Ascending aorta (tissue), 2 donors: Measurements from ENCODE around the gene BMPR1A. TPM values are rescaled to one million over a fixed set of nuclear protein-coding genes. Genes with fewer than 3 reads are reported as not detected.

Experiments
- DNase-seq, 2 donors: peaks; one replicate each; pipeline ENCODE4 v3.0.0-alpha.2; 2019; ENCODE audit warnings: low spot score in 2 of 2
- H3K27ac ChIP-seq, 2 donors: fragments of 200-600 bp; sonication (generic); one replicate each; pipeline ENCODE4 v1.5.1; 2016 to 2017; ENCODE audit warnings: mild to moderate bottlenecking in 1 of 2
- H3K27me3 ChIP-seq: fragments of 200-600 bp; sonication (generic); one replicate; pipeline ENCODE4 v1.5.1; 2017
- H3K36me3 ChIP-seq, 2 donors: fragments of 200-600 bp; sonication (generic); one replicate each; pipeline ENCODE4 v1.5.1; 2016
- H3K4me1 ChIP-seq, 2 donors: fragments of 200-600 bp; sonication (generic); one replicate each; pipeline ENCODE4 v1.5.1; 2016 to 2017; ENCODE audit warnings: mild to moderate bottlenecking in 1 of 2
- H3K4me3 ChIP-seq, 2 donors: fragments of 200-600 bp; sonication (generic); one replicate each; pipeline ENCODE4 v1.5.1; 2016 to 2017; ENCODE audit warnings: mild to moderate bottlenecking in 1 of 2
- H3K9me3 ChIP-seq, 2 donors: fragments of 200-600 bp; sonication (generic); one replicate each; pipeline ENCODE4 v1.5.1; 2016
- CTCF ChIP-seq, 3 experiments: fragments of 200-600 bp in 2 of 3; fragments of 450-650 bp in 1 of 3; sonication (generic) in 2 of 3; IDR thresholded peaks; one replicate each; pipeline ENCODE4 v1.5.1; 2016 to 2019; ENCODE audit warnings: antibody characterized with exemption in 3 of 3, mild to moderate bottlenecking in 1 of 3, moderate library complexity in 1 of 3
- intact Hi-C: fragments of 100-400 bp; cut with DNase I; formaldehyde crosslinking; loops from one replicate; pipeline ENCODE4 v1.15.1; 2023
- total RNA-seq: library from RNA; depleted of rRNA; stranded (reverse); fragments of >200 nt; gene quantifications from one replicate; pipeline ENCODE4 v1.1.0, GENCODE V29; 2016

The BMPR1A gene
- total RNA-seq, 1 donor from 2014 or later, result 12.9 TPM

GRCh38 chr10:86956195-86956847 lies 199.9 kb downstream of the BMPR1A start:
- peak overlapping the region in 1 of 2 donors; percentile 40 for H3K4me3 ChIP-seq
- DNase-seq, result peak in 1 of 2 donors; percentile 1
- peaks cover 58 to 74% of the 10 kb centered on the region in 2 donors for H3K4me1 ChIP-seq

DNA sequence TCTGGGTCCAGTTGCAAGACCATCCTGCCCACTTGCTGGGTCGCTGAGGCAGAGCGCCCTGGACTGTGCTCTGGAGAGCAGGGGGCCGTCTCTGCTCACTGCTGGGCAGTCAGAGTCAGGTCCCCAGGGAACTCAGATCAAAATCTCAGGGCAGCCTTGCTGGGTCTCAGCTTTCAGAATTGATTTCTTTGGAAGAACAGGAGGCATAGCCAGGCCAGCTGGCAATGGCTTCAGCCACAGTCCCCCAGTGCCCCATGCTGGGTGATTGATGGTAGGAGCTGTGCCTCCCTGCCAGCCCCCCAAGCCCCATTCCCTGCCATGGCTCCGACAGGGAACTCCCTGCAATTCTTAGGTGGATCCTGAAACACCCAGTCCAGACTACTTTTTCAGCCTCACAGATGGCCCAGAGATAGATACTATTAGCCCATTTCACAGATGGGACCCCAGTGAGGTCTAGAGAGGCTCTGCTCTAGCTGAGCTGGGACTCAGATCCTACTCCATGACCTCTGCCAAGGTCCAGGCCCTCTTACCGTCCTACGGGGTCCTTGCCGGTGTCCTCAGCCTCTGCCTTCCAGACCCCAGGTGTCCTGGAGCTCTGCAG lies 200.5 kb downstream of the BMPR1A start:
- H3K4me1 ChIP-seq, result peaks cover 58 to 70% of the 10 kb centered on the region in 2 donors
- intact Hi-C loops, result loop anchor here (5.0 to 10.0 kb wide), 2 partner anchors 245 to 432 kb away; partner anchors contain the start of gene WAPL

More at GRCh38 chr10:86956195-86956847, 199.9 kb downstream of the BMPR1A start:
- no peaks in the 10 kb centered on the region for H3K36me3 ChIP-seq
- no peaks in the 10 kb centered on the region for H3K27me3 ChIP-seq
- intact Hi-C loops, result loop anchor here (5.0 to 10.0 kb wide), 2 partner anchors 244 to 432 kb away; partner anchors contain the start of gene WAPL
- TF ChIP-seq CTCF (IDR thresholded peaks at IDR 0.05), result no peak
- H3K9me3 ChIP-seq, result no peaks in the 10 kb centered on the region
- peak overlapping the region; percentile 95 to 98 for H3K27ac ChIP-seq

GRCh38 chr10:86957471-86958115 lies 201.2 kb downstream of the BMPR1A start, which contains the start of gene MMRN2:
TSS of gene MMRN2 (minus strand) at chr10:86957615. CDS start at chr10:86957541, 74 bp downstream.
- H3K4me1 ChIP-seq, result peaks cover 58 to 67% of the 10 kb centered on the region in 2 donors
- H3K36me3 ChIP-seq, result no peaks in the 10 kb centered on the region
- H3K27ac ChIP-seq, result peak within 1 kb of the TSS; percentile 95 to 98
- H3K27me3 ChIP-seq, result no peaks in the 10 kb centered on the region
- intact Hi-C loops, result loop anchor here (5.0 to 10.0 kb wide), 2 partner anchors 245 to 433 kb away; partner anchors contain the start of gene WAPL
- peak within 1 kb of the TSS; percentile 20 to 42 for H3K4me3 ChIP-seq
- TF ChIP-seq CTCF (IDR thresholded peaks at IDR 0.05), result no peak
- H3K9me3 ChIP-seq, result no peaks in the 10 kb centered on the region
- DNase-seq, result peak in 1 of 2 donors; percentile 63

More for the DNA sequence above, 200.5 kb downstream of the BMPR1A start:
- H3K9me3 ChIP-seq, result no peaks in the 10 kb centered on the region
- no peak for DNase-seq
- H3K27ac ChIP-seq, result peak overlapping the region; percentile 95 to 98
- TF ChIP-seq CTCF (IDR thresholded peaks at IDR 0.05), result no peak
- no peaks in the 10 kb centered on the region for H3K27me3 ChIP-seq
- peak overlapping the region in 1 of 2 donors; percentile 40 for H3K4me3 ChIP-seq
- H3K36me3 ChIP-seq, result no peaks in the 10 kb centered on the region

DNA sequence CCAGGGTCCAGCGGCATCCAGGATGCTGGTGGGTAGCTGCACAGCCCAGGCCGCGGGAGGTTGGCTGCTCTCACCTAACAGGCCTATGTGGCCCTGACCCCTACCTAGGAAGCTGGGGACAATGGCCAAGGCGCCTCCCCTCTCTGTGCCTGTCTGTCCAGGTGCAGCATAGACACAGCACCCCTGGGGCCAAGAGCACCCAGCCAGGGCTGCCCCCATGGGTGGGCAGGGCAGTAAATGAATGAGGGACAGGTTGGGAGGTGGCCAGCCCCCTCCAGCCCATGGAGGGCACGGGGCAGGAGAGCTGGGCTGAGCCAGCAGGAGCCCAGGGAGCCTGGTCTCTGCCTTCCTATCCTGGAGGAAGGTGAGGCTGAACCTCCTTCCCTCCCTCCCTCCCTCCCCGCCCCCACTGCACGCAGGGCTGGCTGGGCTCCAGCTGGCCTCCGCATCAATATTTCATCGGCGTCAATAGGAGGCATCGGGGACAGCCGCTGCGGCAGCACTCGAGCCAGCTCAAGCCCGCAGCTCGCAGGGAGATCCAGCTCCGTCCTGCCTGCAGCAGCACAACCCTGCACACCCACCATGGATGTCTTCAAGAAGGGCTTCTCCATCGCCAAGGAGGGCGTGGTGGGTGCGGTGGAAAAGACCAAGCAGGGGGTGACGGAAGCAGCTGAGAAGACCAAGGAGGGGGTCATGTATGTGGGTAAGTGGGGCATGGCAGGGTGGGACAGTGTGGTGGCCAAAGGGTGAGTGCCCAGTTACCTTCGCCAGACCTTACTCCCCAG lies 201.9 kb downstream of the BMPR1A start, which contains the start of gene SNCG:
SNCG (plus strand) TSS at position 484 of the 785 bp plus-strand sequence; CDS start at position 583, 99 bp downstream.
- Histone ChIP-seq H3K27me3 (no peaks in the 10 kb centered on the region), H3K4me3 (peak within 1 kb of the TSS; percentile 20 to 42), H3K36me3 (no peaks in the 10 kb centered on the region), H3K4me1 (peaks cover 52 to 66% of the 10 kb centered on the region in 2 donors), H3K9me3 (no peaks in the 10 kb centered on the region), H3K27ac (peak within 1 kb of the TSS; percentile 95 to 98)
- peak in 1 of 2 donors; percentile 65 for DNase-seq
- intact Hi-C loops, result loop anchor here (5.0 to 10.0 kb wide), 2 partner anchors 246 to 434 kb away; partner anchors contain the start of gene WAPL
- no peak for TF ChIP-seq CTCF (IDR thresholded peaks at IDR 0.05)
